AG10803 (cell line): ENCODE results near the gene ASB2.

Experiments
- DNase-seq: peaks from one replicate; pipeline ENCODE4 v3.0.0; 2010; ENCODE audit warnings: low read depth
- H3K4me3 ChIP-seq: 2 replicates; pipeline ENCODE4 v1.5.1; 2011; ENCODE audit warnings: mild to moderate bottlenecking, low read length, control low read depth
- CTCF ChIP-seq: conservative IDR thresholded peaks from 2 replicates; pipeline ENCODE4 v1.5.1; 2011; ENCODE audit warnings: mild to moderate bottlenecking, low read length, control low read depth, inconsistent platforms

Gene ASB2

GRCh38 chr14:93897476-93897845 lies 78.9 kb downstream of the ASB2 start:
- no peak overlapping the region for H3K4me3 ChIP-seq
- no peak for DNase-seq
- no peak for TF ChIP-seq CTCF

GRCh38 chr14:93895023-93895604 lies 81.3 kb downstream of the ASB2 start:
- TF ChIP-seq CTCF = no peak
- DNase-seq = no peak
- H3K4me3 ChIP-seq = no peak overlapping the region

DNA sequence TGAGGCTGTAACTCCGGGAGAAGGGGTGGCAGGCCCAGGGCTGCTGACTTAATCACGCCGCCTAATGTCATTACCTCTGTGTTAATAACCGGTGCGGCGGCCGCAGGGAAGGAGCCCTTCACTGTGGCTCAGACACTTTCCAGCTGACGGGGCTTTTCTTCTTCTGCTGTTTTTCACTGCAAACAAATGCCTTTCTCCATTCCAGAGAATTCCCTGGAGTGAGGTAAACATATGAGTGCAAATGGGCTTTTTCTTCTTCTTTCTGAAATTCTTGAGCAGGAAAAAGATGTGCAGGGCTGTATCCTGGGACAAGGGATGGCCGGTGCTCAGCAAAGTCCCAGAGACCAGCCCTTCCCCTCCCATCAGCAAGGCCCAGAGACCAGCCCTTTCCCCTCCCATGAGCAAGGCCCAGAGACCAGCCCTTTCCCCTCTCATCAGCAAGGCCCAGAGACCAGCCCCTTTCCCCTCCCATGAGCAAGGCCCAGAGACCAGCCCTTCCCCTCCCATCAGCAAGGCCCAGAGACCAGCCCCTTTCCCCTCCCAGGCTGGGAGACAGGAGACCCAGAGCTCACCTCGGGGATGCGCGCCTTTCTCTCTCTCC lies 82.6 kb downstream of the ASB2 start:
- DNase-seq = peak; percentile 17
- H3K4me3 ChIP-seq = no peak overlapping the region
- no peak for TF ChIP-seq CTCF

- peak; percentile 51 for DNase-seq
- no peak overlapping the region for H3K4me3 ChIP-seq
- TF ChIP-seq CTCF = peak; percentile 98
These were observed 83.3 kb downstream of the ASB2 start for GRCh38 chr14:93892923-93893558.

DNA sequence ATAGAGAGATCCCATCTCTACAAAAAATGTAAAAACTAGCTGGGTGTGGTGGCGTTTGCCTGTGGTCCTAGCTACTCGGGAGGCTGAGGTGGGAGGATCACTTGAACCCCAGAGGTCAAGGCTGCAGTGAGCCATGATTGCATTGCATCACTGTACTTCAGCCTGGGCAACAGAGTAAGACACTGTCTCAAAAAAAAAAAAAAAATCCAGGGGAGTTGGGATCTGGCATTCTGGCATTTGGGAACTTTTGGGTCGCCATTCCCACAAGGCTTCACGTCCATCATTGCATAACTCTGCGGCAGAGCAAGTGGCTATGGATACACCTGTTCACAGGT lies 83.9 kb downstream of the ASB2 start:
- no peak overlapping the region for H3K4me3 ChIP-seq
- no peak for DNase-seq
- TF ChIP-seq CTCF = no peak

DNA sequence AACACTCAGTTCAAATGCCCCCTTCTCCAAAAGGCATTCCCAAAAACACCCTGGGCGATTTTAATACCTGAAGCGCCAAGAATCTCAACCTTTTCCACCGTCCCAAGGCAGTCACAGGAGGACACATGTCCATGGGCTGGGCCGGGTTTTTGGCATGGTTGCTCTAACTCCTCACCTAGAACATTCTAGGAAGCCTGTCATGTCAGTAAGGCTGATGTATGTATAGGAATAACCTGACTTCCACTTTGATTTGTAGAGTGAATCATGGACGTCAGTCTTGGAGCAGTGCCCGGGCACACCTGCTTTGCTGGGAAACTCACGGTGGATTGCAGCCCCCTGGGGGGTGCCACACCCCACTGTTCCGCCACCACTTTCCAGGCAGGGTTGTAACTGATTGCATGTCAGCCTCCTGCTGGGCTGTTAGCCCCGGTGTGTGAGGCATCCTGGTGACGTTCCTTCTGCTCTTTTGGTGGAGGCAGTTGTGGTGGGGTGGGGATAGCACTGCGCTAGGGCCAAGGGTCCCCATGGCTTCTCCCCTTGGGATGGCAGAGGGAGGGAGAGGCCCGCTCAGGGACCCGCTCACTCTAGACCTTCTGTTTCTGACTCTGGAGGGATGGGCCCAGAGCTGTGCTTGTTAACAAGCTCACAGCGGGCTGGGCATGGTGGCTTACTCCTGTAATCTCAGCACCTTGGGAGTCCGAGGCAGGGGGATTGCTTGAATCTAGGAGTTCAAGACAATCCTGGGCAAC lies 84.4 kb downstream of the ASB2 start:
- TF ChIP-seq CTCF = no peak
- no peak for DNase-seq
- no peak overlapping the region for H3K4me3 ChIP-seq
